Progenitor cell of endocrine pancreas (in vitro differentiated cells): ENCODE measurements around the gene LAPTM5. TPM values are rescaled to one million over a fixed set of nuclear protein-coding genes. Genes with fewer than 3 reads are reported as not detected.

Experiments used
- DNase-seq: peaks from one replicate; pipeline ENCODE4 v3.0.0; 2021; ENCODE audit warnings: low spot score; ENCODE audit not compliant: unreplicated experiment
- H3K27ac Mint-ChIP-seq: 2 replicates; pipeline ENCODE4 v1.8.0; 2021; ENCODE audit warnings: mild to moderate bottlenecking, moderate library complexity, mixed read lengths
- H3K27me3 Mint-ChIP-seq: 2 replicates; pipeline ENCODE4 v1.8.0; 2021; ENCODE audit warnings: mixed read lengths
- H3K36me3 Mint-ChIP-seq: 2 replicates; pipeline ENCODE4 v1.8.0; 2022; ENCODE audit warnings: mixed read lengths; ENCODE audit not compliant: insufficient read depth
- H3K4me1 Mint-ChIP-seq: 2 replicates; pipeline ENCODE4 v1.8.0; 2021; ENCODE audit warnings: low read depth, mixed read lengths
- H3K4me3 Mint-ChIP-seq: 2 replicates; pipeline ENCODE4 v1.8.0; 2021; ENCODE audit warnings: low read depth, mild to moderate bottlenecking, moderate library complexity, mixed read lengths
- H3K9me3 Mint-ChIP-seq: 2 replicates; pipeline ENCODE4 v1.8.0; 2021; ENCODE audit warnings: low read depth, mixed read lengths
- total RNA-seq: library from RNA; stranded (reverse); gene quantifications from 2 replicates; pipeline ENCODE4 v1.2.1, GENCODE V29; 2021
- TF ChIP-seq, protein P1 (sequence below): fragments of 200-600 bp; sonication (generic); IDR thresholded peaks from one replicate; pipeline ENCODE4 v1.5.0; 2021; ENCODE audit warnings: antibody characterized with exemption, mild to moderate bottlenecking; ENCODE audit not compliant: unreplicated experiment

Gene LAPTM5
- total RNA-seq, 1 donor from 2014 or later: not detected

GRCh38 chr1:30753118-30753517 lies 4.5 kb downstream of the LAPTM5 start:
- TF ChIP-seq, protein P1, sequence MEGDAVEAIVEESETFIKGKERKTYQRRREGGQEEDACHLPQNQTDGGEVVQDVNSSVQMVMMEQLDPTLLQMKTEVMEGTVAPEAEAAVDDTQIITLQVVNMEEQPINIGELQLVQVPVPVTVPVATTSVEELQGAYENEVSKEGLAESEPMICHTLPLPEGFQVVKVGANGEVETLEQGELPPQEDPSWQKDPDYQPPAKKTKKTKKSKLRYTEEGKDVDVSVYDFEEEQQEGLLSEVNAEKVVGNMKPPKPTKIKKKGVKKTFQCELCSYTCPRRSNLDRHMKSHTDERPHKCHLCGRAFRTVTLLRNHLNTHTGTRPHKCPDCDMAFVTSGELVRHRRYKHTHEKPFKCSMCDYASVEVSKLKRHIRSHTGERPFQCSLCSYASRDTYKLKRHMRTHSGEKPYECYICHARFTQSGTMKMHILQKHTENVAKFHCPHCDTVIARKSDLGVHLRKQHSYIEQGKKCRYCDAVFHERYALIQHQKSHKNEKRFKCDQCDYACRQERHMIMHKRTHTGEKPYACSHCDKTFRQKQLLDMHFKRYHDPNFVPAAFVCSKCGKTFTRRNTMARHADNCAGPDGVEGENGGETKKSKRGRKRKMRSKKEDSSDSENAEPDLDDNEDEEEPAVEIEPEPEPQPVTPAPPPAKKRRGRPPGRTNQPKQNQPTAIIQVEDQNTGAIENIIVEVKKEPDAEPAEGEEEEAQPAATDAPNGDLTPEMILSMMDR: no peak
- Mint-ChIP-seq H3K27ac (no peak overlapping the region), H3K36me3 (no peaks in the 10 kb centered on the region), H3K4me1 (peaks cover 2% of the 10 kb centered on the region), H3K9me3 (no peaks in the 10 kb centered on the region), H3K27me3 (peaks cover 13% of the 10 kb centered on the region), H3K4me3 (no peak overlapping the region)
- DNase-seq: no peak

DNA sequence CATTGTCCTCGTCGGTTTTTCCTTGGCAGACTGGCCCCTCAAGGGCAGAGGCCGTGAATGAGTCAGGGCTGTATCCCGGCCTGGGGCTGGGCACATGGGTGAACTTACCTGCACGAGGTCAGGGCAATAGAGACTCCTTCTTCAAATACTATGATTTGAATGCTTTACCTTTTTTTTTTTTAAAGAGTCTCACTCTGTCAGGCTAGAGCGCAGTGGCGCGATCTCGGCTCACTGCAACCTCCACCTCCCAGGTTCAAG lies 5.0 kb downstream of the LAPTM5 start:
- Mint-ChIP-seq H3K4me3 (no peak overlapping the region), H3K36me3 (no peaks in the 10 kb centered on the region), H3K4me1 (peaks cover 2% of the 10 kb centered on the region), H3K9me3 (no peaks in the 10 kb centered on the region), H3K27me3 (peaks cover 15% of the 10 kb centered on the region), H3K27ac (no peak overlapping the region)
- TF ChIP-seq, protein P1: no peak
- DNase-seq: no peak

- Mint-ChIP-seq H3K36me3 (no peaks in the 10 kb centered on the region), H3K9me3 (no peaks in the 10 kb centered on the region), H3K27ac (no peak overlapping the region), H3K4me3 (no peak overlapping the region), H3K4me1 (peaks cover 2% of the 10 kb centered on the region), H3K27me3 (peaks cover 13% of the 10 kb centered on the region)
- TF ChIP-seq, protein P1: no peak
- no peak for DNase-seq
Measured at GRCh38 chr1:30751830-30752650, 5.5 kb downstream of the LAPTM5 start.

DNA sequence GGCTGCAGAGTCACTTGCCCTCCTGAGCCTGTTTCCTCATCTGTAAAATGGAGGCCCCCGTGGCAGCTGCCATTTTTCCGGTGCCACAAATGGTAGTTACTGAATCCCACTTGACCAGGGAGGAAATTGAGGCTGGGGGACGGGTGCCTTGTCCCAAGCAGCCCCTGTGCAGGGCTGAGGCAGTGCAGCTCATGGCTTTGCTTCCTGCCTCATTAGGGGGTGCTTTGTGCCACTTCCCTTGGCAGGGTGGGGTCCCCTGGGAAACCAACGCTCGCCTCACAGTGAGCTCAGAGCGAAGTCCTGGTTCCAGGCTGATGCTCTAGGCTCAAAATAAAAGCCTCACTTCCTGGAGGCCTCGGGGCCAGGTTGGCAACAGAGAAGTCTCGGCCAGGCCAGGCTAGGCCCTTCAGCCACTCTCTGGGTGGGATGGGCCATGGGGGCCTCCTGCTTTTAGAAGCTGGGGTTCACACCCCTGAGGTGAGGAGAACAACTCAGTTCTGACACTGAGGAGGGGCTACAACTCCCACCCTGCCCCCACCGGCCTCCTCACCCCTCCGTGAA lies 6.8 kb downstream of the LAPTM5 start:
- H3K9me3 Mint-ChIP-seq: no peaks in the 10 kb centered on the region
- H3K27ac Mint-ChIP-seq: no peak overlapping the region
- peaks cover 6% of the 10 kb centered on the region for H3K4me1 Mint-ChIP-seq
- H3K27me3 Mint-ChIP-seq: peaks cover 13% of the 10 kb centered on the region
- no peak overlapping the region for H3K4me3 Mint-ChIP-seq
- TF ChIP-seq, protein P1: no peak
- H3K36me3 Mint-ChIP-seq: no peaks in the 10 kb centered on the region
- DNase-seq: no peak

DNA sequence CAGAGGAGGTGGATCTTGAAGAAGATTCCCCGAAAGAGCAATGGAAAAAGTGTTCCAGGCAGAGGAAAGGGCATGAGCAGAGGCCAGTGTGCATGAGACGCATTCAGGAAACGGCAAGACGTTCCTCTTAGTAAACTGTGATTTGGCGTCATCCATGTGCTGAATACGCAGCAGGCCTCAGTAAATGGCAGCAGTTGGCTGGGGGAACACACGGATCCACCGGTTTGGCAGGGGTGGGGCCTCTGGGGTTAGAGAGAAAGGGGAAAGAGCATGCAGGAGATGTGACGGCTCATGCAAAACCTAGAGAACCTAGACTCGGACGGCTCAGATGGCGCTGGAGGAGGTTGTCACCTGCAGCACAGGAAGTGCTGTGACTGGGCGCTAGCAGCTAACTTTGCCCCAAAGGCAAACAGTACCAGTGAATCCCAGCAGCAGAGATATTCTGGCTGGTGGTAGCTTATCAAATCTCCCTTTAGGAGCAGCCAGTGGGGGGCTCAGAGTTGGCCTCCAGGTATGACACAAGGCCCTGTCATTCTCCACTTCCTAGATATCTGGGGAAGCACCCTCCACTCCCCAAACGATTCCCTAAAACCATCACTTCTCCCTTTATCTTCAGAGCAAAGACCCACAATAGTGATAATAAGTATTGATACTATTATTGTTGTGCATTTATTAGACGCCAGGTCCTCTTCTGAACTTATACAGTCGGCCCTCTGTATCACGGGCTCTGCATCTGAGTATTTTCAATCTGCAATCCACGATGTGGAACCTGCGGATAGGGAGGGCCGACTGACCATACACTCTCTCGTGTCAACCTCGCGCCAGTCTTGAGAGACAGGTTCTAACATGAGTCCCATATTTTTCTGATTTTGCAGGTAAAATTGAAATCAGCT lies 7.6 kb downstream of the LAPTM5 start:
- H3K4me3 Mint-ChIP-seq: no peak overlapping the region
- H3K9me3 Mint-ChIP-seq: no peaks in the 10 kb centered on the region
- H3K4me1 Mint-ChIP-seq: peaks cover 6% of the 10 kb centered on the region
- TF ChIP-seq, protein P1: no peak
- peaks cover 13% of the 10 kb centered on the region for H3K27me3 Mint-ChIP-seq
- H3K36me3 Mint-ChIP-seq: no peaks in the 10 kb centered on the region
- no peak overlapping the region for H3K27ac Mint-ChIP-seq
- no peak for DNase-seq
